ENCODE data around the gene SLC25A18. TPM values are rescaled to one million over a fixed set of nuclear protein-coding genes. Genes with fewer than 3 reads are reported as not detected.

The SLC25A18 gene
- polyA plus RNA-seq, 3 donors, result 0.10 to 0.11 TPM; not detected in 1

GRCh38 chr22:17586831-17587440 lies 23.6 kb downstream of the SLC25A18 start:
- H4K20me1 ChIP-seq (ENCODE audit: insufficient read depth, low read length), result no peaks in the 10 kb centered on the region
- H3K9ac ChIP-seq (ENCODE audit: insufficient read depth, low read length, poor library complexity, severe bottlenecking), result no peak overlapping the region
- no peak for TF ChIP-seq CTCF (IDR thresholded peaks at IDR 0.05)
- no peaks in the 10 kb centered on the region for H3K4me1 ChIP-seq (ENCODE audit: control insufficient read depth in 1 of 2, insufficient read depth in 2 of 2, low read length in 2 of 2)
- H3K27ac ChIP-seq (ENCODE audit: low read depth in 1 of 2, low read length in 2 of 2), result no peak overlapping the region
- H3K79me2 ChIP-seq (ENCODE audit: insufficient read depth, low read length), result no peaks in the 10 kb centered on the region
- H3K36me3 ChIP-seq (replicated peaks in 1 of 2; ENCODE audit: control insufficient read depth in 1 of 2, insufficient read depth in 2 of 2, low read length in 2 of 2), result peaks cover 20 to 24% of the 10 kb centered on the region in 2 donors
- H3K36me3 Mint-ChIP-seq, result peaks cover 15 to 22% of the 10 kb centered on the region in 2 donors
- H3K9me3 ChIP-seq (replicated peaks in 1 of 2; ENCODE audit: control insufficient read depth in 1 of 2, insufficient read depth in 1 of 2, low read length in 2 of 2), result no peaks in the 10 kb centered on the region
- intact Hi-C loops (cut with micrococcal nuclease), result no loop called here
- peaks cover 0 to 2% (median 0%) of the 10 kb centered on the region in 7 donors for H3K9me3 Mint-ChIP-seq
- H3K4me1 Mint-ChIP-seq, result no peaks in the 10 kb centered on the region
- H3K27me3 Mint-ChIP-seq (ENCODE audit: low read depth in 3 of 3), result peaks cover 1% of the 10 kb centered on the region in 3 donors
- no peak overlapping the region for H2AFZ ChIP-seq (ENCODE audit: insufficient read depth, low read depth, low read length, poor library complexity, severe bottlenecking)
- no peak overlapping the region for H3K4me3 ChIP-seq (replicated peaks in 1 of 3; ENCODE audit: low read depth in 2 of 3, low read length in 3 of 3)
- no peak for DNase-seq
- no peaks in the 10 kb centered on the region for H3K27me3 ChIP-seq (ENCODE audit: control insufficient read depth in 2 of 2, insufficient read depth in 2 of 2, low read length in 2 of 2)
- H3K4me2 ChIP-seq (replicated peaks; ENCODE audit: extremely low read depth, low read length, poor library complexity, severe bottlenecking), result no peak overlapping the region
- 93% methylated on average over 10 of the region's 14 CpGs for WGBS (ENCODE audit: insufficient coverage)
- no peak overlapping the region for H3K4me3 Mint-ChIP-seq
- H3K27ac Mint-ChIP-seq, result no peak overlapping the region

- TF ChIP-seq CTCF (IDR thresholded peaks at IDR 0.05), result no peak
- H3K27ac Mint-ChIP-seq, result peak overlapping the region in 2 of 7 donors; percentile 36 to 63
- no peaks in the 10 kb centered on the region for H3K79me2 ChIP-seq (ENCODE audit: insufficient read depth, low read length)
- H3K9ac ChIP-seq (ENCODE audit: insufficient read depth, low read length, poor library complexity, severe bottlenecking), result no peak overlapping the region
- H3K36me3 ChIP-seq (replicated peaks in 1 of 2; ENCODE audit: control insufficient read depth in 1 of 2, insufficient read depth in 2 of 2, low read length in 2 of 2), result peaks cover 27 to 31% of the 10 kb centered on the region in 2 donors
- no peak overlapping the region for H3K4me2 ChIP-seq (replicated peaks; ENCODE audit: extremely low read depth, low read length, poor library complexity, severe bottlenecking)
- H3K9me3 Mint-ChIP-seq, result peaks cover 0 to 2% (median 0%) of the 10 kb centered on the region in 7 donors
- no peaks in the 10 kb centered on the region for H4K20me1 ChIP-seq (ENCODE audit: insufficient read depth, low read length)
- H3K4me1 Mint-ChIP-seq, result no peaks in the 10 kb centered on the region
- H3K9me3 ChIP-seq (replicated peaks in 1 of 2; ENCODE audit: control insufficient read depth in 1 of 2, insufficient read depth in 1 of 2, low read length in 2 of 2), result no peaks in the 10 kb centered on the region
- no peak overlapping the region for H2AFZ ChIP-seq (ENCODE audit: insufficient read depth, low read depth, low read length, poor library complexity, severe bottlenecking)
- H3K27me3 ChIP-seq (ENCODE audit: control insufficient read depth in 2 of 2, insufficient read depth in 2 of 2, low read length in 2 of 2), result no peaks in the 10 kb centered on the region
- H3K27me3 Mint-ChIP-seq (ENCODE audit: low read depth in 3 of 3), result peaks cover 0 to 1% (median 1%) of the 10 kb centered on the region in 3 donors
- no peak overlapping the region for H3K27ac ChIP-seq (ENCODE audit: low read depth in 1 of 2, low read length in 2 of 2)
- H3K4me3 ChIP-seq (replicated peaks in 1 of 3; ENCODE audit: low read depth in 2 of 3, low read length in 3 of 3), result no peak overlapping the region
- peaks cover 22 to 29% of the 10 kb centered on the region in 2 donors for H3K36me3 Mint-ChIP-seq
- H3K4me3 Mint-ChIP-seq, result no peak overlapping the region
- intact Hi-C loops (cut with micrococcal nuclease), result no loop called here
- DNase-seq, result no peak
- no peaks in the 10 kb centered on the region for H3K4me1 ChIP-seq (ENCODE audit: control insufficient read depth in 1 of 2, insufficient read depth in 2 of 2, low read length in 2 of 2)
- WGBS (ENCODE audit: insufficient coverage), result 98% methylated on average over 13 of the region's 14 CpGs
These were observed 24.3 kb downstream of the SLC25A18 start for GRCh38 chr22:17587629-17588028.
